H1 (cell line): ENCODE data around the gene BCL6B.

Source experiments
- POLR2A ChIP-seq, 2 experiments: IDR thresholded peaks; 1 replicate in 1 of 2; 2 replicates in 1 of 2; pipeline ENCODE4 v1.6.1; 2011; ENCODE audit warnings: low read depth in 2 of 2, low read length in 2 of 2, mild to moderate bottlenecking in 2 of 2; ENCODE audit errors: control extremely low read depth in 1 of 2
- TCF12 ChIP-seq: IDR thresholded peaks from 2 replicates; pipeline ENCODE4 v1.6.1; 2011; ENCODE audit warnings: low read depth, mild to moderate bottlenecking, low read length

- TF ChIP-seq TCF12 (no peak), POLR2A (IDR thresholded peaks at IDR 0.05; ENCODE audit: control extremely low read depth in 1 of 2, low read depth in 2 of 2, low read length in 2 of 2) (no peak)
Observed at GRCh38 chr17:7063518-7064094, 40.8 kb downstream of the BCL6B start.
